Vagina (tissue), 2 donors: ENCODE results near the gene CRB1. TPM values are rescaled to one million over a fixed set of nuclear protein-coding genes. Genes with fewer than 3 reads are reported as not detected.

Experiments used
- DNase-seq, 2 donors: peaks; one replicate each; pipeline ENCODE4 v3.0.0-alpha.2; 2017; ENCODE audit errors: extremely low spot score in 2 of 2
- H3K27ac ChIP-seq: fragments of 200-600 bp; sonication (generic); one replicate; pipeline ENCODE4 v1.5.1; 2019
- H3K27me3 ChIP-seq: fragments of 200-600 bp; sonication (generic); one replicate; pipeline ENCODE4 v1.5.1; 2019
- H3K36me3 ChIP-seq, 2 donors: fragments of 200-600 bp; sonication (generic); one replicate each; pipeline ENCODE4 v1.5.1; 2017 to 2019
- H3K4me1 ChIP-seq: fragments of 200-600 bp; sonication (generic); one replicate; pipeline ENCODE4 v1.5.1; 2019
- H3K4me3 ChIP-seq, 2 donors: fragments of 200-600 bp; sonication (generic); 1 replicate in 1 of 2; 2 replicates in 1 of 2; pipeline ENCODE4 v1.5.1; 2016 to 2019
- H3K9me3 ChIP-seq: fragments of 200-600 bp; sonication (generic); one replicate; pipeline ENCODE4 v1.5.1; 2019
- CTCF ChIP-seq, 3 experiments: fragments of 450-650 bp in 2 of 3; fragments of 200-600 bp in 1 of 3; sonication (generic) in 1 of 3; IDR thresholded peaks; one replicate each; pipeline ENCODE4 v1.5.1; 2017 to 2019; ENCODE audit warnings: antibody characterized with exemption in 3 of 3, mild to moderate bottlenecking in 2 of 3, moderate library complexity in 2 of 3
- POLR2A ChIP-seq, 2 donors: fragments of 450-650 bp; IDR thresholded peaks; one replicate each; pipeline ENCODE4 v1.6.1; 2017; ENCODE audit warnings: antibody characterized with exemption in 2 of 2, mild to moderate bottlenecking in 2 of 2, moderate library complexity in 2 of 2
- POLR2AphosphoS5 ChIP-seq, 2 donors: sonication (generic); formaldehyde crosslinking; IDR thresholded peaks; one replicate each; pipeline ENCODE4 v1.9.0; 2017; ENCODE audit warnings: antibody characterized with exemption in 2 of 2, mild to moderate bottlenecking in 2 of 2, low read depth in 1 of 2; ENCODE audit not compliant: insufficient read depth in 1 of 2
- intact Hi-C: fragments of 100-400 bp; cut with DNase I; formaldehyde crosslinking; loops from one replicate; pipeline ENCODE4 v1.15.1; 2023
- total RNA-seq: library from RNA; depleted of rRNA; stranded (reverse); fragments of >200 nt; gene quantifications from one replicate; pipeline ENCODE4 v1.2.3, GENCODE V29; 2016

Gene CRB1
- total RNA-seq, 1 donor from 2014 or later: not detected

GRCh38 chr1:197305925-197306324 is 37.9 kb downstream of the CRB1 start:
- no peak overlapping the region for H3K4me3 ChIP-seq
- no peaks in the 10 kb centered on the region for H3K36me3 ChIP-seq
- intact Hi-C loops: no loop called here
- DNase-seq: no peak
- no peak overlapping the region for H3K27ac ChIP-seq
- H3K9me3 ChIP-seq: no peaks in the 10 kb centered on the region
- H3K27me3 ChIP-seq: no peaks in the 10 kb centered on the region
- TF ChIP-seq CTCF (IDR thresholded peaks at IDR 0.05) (no peak), POLR2A (IDR thresholded peaks at IDR 0.05) (no peak), POLR2AphosphoS5 (IDR thresholded peaks at IDR 0.05; ENCODE audit: insufficient read depth in 1 of 2, low read depth in 1 of 2) (no peak)
- H3K4me1 ChIP-seq: no peaks in the 10 kb centered on the region

GRCh38 chr1:197306381-197307062 is 38.5 kb downstream of the CRB1 start:
- no peak for DNase-seq
- Histone ChIP-seq H3K4me1 (no peaks in the 10 kb centered on the region), H3K4me3 (no peak overlapping the region), H3K36me3 (no peaks in the 10 kb centered on the region), H3K27ac (no peak overlapping the region), H3K27me3 (no peaks in the 10 kb centered on the region), H3K9me3 (no peaks in the 10 kb centered on the region)
- no peak for TF ChIP-seq CTCF (IDR thresholded peaks at IDR 0.05)
- no peak for TF ChIP-seq POLR2AphosphoS5 (IDR thresholded peaks at IDR 0.05; ENCODE audit: insufficient read depth in 1 of 2, low read depth in 1 of 2)
- no peak for TF ChIP-seq POLR2A (IDR thresholded peaks at IDR 0.05)
- intact Hi-C loops: no loop called here

- Histone ChIP-seq H3K27ac (no peak overlapping the region), H3K36me3 (no peaks in the 10 kb centered on the region), H3K4me3 (no peak overlapping the region)
Observed at GRCh38 chr1:197307136-197307535, 39.1 kb downstream of the CRB1 start.

GRCh38 chr1:197307551-197307950 is 39.5 kb downstream of the CRB1 start:
- Histone ChIP-seq H3K36me3 (no peaks in the 10 kb centered on the region), H3K27me3 (no peaks in the 10 kb centered on the region), H3K4me1 (no peaks in the 10 kb centered on the region), H3K27ac (no peak overlapping the region), H3K4me3 (no peak overlapping the region), H3K9me3 (no peaks in the 10 kb centered on the region)
- intact Hi-C loops: no loop called here
- TF ChIP-seq CTCF (IDR thresholded peaks at IDR 0.05): no peak
- no peak for TF ChIP-seq POLR2AphosphoS5 (IDR thresholded peaks at IDR 0.05; ENCODE audit: insufficient read depth in 1 of 2, low read depth in 1 of 2)
- no peak for TF ChIP-seq POLR2A (IDR thresholded peaks at IDR 0.05)
- no peak for DNase-seq

More at GRCh38 chr1:197307136-197307535, 39.1 kb downstream of the CRB1 start:
- Histone ChIP-seq H3K4me1 (no peaks in the 10 kb centered on the region), H3K27me3 (no peaks in the 10 kb centered on the region), H3K9me3 (no peaks in the 10 kb centered on the region)
- DNase-seq: no peak
- TF ChIP-seq POLR2AphosphoS5 (IDR thresholded peaks at IDR 0.05; ENCODE audit: insufficient read depth in 1 of 2, low read depth in 1 of 2) (no peak), CTCF (IDR thresholded peaks at IDR 0.05) (no peak), POLR2A (IDR thresholded peaks at IDR 0.05) (no peak)
- intact Hi-C loops: no loop called here

- Histone ChIP-seq H3K27ac (no peak overlapping the region), H3K36me3 (no peaks in the 10 kb centered on the region), H3K27me3 (no peaks in the 10 kb centered on the region), H3K4me1 (no peaks in the 10 kb centered on the region), H3K9me3 (no peaks in the 10 kb centered on the region), H3K4me3 (no peak overlapping the region)
- no peak for TF ChIP-seq CTCF (IDR thresholded peaks at IDR 0.05)
- TF ChIP-seq POLR2AphosphoS5 (IDR thresholded peaks at IDR 0.05; ENCODE audit: insufficient read depth in 1 of 2, low read depth in 1 of 2): no peak
- no peak for TF ChIP-seq POLR2A (IDR thresholded peaks at IDR 0.05)
- DNase-seq: no peak
- intact Hi-C loops: no loop called here
Observed at GRCh38 chr1:197311081-197311480, 43.0 kb downstream of the CRB1 start.
